ENCODE data around the gene PBXIP1.
"Not testable (repeated sequence)": the region's sequence is repeated elsewhere in the genome, so short reads cannot be mapped to it uniquely, and the experiment has no call there.

The PBXIP1 gene

DNA sequence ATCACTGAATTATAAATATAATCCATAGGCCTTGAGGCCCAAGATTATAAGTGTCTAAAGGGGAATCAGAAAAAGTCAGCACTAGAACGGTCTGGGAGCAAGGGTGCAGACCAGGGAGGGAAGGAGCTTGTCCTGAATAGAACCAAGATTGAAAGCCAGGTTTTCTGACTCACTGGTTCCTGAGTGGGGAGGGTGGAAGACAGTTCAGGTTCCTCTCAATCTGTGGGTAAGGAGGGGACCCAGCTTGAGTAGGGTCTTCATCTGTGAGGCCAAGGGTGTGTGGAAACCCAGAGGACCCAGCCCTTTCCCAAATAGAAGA is 38.3 kb upstream of the PBXIP1 start:
- DNase-seq (ENCODE audit: low read depth), result no peak

DNA sequence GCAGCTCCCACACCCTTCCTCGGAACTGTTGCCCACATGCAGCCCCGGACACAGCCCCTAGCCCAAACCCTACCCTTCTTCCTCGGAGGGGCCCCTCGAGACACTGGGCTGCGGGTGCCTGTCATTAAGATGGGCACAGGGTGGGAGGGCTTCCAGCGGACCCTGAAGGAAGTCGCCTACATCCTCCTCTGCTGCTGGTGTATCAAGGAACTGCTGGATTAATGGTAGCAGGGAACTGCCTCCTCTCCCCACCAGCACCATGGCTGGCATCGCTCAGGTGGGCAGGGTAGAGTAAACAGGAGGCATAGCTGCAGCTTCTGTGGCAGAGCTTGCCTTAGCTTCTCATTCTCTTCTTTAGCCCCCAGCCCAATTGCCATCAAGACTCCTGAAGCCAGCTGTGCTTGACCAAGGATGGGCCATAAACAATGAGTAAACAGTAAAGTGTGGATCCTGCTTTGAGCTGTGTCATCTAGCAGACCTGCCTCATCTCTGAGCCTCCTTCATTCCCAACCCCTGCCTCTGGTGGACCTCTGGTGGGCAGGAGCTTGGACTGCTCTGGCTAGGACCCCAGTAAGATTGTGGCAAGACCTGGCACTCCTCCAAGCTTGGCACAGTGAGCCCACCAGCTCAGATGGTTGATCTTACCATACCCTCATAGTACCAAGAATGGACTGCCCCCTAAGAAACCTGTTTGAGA is 37.8 kb upstream of the PBXIP1 start, which contains the start of gene LENEP:
TSS of gene LENEP (plus strand) at position 15 of the 697 bp plus-strand sequence. CDS start at position 37, 22 bp downstream.
- DNase-seq (ENCODE audit: low read depth), result no peak

DNA sequence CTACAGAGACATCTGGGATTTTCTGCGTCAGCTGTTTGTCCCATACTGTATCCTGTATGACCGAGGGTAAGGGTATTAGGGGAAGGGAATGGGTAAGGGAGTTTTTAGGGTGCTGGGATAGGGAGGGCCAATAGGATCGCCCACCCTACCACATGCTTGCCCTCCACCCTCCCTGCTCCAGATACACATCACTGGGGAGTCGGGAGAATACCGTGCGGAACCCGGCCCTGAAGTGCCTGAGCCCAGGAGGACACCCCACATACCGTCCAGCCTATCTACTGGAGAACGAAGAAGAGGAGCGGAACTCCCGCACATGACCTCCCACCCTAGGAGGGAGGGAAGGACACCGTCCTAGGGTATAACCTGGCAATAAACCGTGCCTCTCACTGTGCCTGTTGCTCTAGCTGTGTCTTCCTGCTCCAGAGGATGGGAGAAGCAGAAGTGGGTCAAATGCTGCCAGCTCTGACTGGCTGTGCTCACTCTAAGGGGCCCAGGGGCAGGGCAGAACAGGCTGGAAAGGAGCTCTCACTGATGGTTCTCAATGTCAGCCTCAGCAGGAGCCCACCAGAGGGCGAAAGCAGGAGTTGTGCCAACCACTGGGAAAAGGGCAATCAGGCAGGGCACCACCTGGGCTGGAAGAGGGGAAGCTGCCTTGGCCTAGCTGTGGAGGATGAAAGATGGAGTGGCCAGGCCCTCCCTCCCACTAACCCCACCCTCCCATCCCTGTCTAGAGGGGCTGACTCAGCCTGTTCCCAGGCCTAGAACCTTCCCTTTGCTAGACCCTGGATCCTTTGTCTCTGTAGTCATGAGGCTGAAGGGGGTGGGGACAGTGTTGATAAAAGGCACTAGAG is 37.0 kb upstream of the PBXIP1 start:
- no peak for DNase-seq (ENCODE audit: low read depth)

DNA sequence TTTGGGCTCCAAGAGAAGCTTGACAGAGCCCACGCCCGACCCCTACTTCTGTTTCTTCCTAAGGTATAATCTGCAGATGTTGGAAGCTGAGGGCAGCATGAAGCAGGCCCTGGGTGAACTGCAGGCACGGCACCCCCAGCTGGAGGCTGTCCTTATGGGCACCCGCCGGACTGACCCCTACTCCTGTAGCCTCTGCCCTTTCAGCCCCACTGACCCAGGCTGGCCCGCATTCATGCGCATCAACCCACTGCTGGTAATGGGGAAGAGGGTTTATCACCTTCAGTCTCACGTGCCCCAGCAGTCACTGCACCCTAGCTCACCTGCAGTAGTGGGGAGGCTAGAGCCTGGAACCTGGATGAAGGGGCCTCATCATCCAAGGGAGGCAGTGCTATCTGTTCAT is 34.4 kb upstream of the PBXIP1 start:
- DNase-seq (ENCODE audit: low read depth), result no peak

DNA sequence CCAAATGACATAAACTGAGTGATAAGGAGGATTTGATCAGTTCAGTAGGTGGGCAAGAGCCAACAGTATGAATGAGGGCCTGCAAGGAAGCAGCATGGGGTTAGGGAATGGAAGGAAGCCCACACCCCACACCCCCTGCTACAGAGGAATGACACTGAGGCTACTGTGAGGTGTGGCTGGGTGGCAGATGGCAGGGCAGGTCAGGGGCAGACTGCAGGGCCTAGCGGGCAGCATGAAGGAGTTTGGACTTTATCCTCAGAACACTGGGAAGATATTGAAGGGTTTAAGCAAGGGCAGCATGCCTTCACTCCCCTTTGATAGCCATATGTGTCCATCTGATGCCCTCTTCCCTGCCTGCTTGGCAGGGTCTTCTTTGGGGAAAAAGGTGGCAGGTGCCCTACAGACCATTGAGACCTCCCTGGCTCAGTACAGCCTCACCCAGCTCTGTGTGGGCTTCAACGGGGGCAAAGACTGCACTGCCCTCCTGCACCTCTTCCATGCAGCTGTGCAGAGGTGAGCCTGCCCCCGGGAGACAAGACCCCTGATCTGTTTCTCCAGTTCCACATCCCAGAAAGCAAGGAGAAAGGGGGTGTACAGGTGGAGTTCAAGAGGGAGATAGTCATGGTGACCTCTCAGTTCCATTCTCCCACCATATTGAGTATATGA is 33.4 kb upstream of the PBXIP1 start:
- DNase-seq (ENCODE audit: low read depth), result no peak

DNA sequence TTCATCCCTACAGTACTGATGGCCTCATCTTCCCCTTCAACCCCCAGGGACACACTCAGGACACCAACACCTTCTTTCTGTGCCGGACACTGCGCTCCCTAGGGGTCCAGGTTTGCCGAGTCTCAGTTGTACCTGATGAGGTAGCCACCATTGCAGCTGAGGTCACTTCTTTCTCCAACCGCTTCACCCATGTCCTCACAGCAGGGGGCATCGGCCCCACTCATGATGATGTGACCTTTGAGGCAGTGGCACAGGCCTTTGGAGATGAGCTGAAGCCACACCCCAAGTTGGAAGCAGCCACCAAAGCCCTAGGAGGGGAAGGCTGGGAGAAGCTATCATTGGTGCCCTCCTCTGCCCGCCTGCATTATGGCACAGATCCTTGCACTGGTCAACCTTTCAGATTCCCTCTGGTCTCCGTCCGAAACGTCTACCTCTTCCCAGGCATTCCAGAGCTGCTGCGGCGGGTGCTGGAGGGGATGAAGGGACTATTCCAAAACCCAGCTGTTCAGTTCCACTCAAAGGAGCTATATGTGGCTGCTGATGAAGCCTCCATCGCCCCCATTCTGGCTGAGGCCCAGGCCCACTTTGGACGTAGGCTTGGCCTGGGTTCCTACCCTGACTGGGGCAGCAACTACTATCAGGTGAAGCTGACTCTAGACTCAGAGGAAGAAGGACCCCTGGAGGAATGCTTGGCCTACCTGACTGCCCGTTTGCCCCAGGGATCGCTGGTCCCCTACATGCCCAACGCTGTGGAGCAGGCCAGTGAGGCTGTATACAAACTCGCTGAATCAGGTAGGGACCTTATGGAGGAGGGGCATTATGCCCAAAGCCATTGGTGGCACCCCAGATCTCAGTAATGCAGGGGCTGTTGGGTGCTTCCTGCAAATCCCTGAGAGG is 32.4 kb upstream of the PBXIP1 start:
- no peak for DNase-seq (ENCODE audit: low read depth)

DNA sequence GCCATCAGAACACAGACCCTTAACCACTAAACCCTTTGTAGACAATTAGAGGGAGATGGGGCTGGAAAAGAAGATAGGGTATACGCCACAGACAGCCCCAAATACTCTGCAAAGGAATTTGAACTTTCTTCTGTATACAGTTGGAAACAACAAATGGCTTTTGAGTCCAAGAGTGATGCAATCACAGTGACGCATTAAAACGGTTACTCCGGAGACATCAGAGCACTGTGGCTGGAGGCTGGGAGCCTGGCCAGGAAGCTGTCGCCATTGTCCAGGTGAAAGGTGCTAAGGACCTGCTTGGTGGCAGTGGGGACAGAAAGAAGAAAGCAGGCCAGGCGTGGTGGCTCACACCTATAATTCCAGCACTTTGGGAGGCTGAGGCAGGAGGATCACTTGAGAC is 31.4 kb upstream of the PBXIP1 start:
- DNase-seq (ENCODE audit: low read depth), result no peak

DNA sequence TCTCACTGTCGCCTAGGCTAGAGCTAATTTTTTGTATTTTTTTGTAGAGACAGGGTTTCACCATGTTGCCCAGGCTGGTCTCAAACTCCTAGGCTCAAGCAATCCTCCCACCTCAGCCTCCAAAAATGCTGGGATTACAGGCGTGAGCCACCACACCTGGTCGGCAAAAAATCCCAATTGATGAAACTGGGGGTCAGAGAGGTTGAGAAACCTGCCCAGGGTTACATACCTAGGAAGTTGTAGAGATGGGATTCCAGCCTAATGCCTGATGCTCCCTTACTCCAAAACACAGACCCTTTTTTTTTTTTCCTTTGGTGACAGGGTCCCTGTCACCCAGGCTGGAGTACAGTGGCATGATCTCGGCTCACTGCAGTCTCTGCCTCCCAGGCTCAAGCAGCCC is 30.8 kb upstream of the PBXIP1 start:
- DNase-seq (ENCODE audit: low read depth), result not testable (repeated sequence)

DNA sequence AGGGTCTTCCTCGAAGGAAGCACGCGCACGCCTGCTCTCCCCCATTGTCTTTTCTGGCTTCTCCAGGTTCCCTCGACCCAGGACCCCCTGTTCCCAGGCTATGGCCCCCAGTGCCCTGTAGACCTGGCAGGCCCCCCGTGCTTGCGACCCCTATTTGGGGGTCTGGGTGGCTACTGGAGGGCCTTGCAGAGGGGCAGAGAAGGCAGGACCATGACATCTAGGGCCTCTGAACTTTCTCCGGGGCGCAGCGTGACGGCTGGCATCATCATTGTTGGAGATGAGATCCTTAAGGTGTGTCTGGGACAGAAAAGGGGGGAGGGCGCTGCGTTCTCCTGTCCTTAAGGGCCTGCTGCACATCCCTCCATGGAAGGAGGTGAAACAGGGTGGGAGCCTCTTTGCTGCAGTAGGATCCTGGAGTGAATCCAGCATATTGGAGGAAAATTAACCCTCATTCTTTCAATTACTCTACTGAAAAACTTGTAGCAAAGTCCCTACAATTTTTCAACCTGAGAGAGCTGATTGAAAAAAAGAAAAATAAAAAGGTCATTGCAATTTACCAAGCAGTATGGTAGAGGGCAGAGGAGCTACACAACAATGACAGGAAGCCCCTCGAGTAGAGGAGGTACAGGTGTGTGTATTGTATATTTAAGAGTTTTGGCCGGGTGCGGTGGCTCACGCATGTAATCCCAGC is 28.0 kb upstream of the PBXIP1 start:
- DNase-seq (ENCODE audit: low read depth), result no peak

DNA sequence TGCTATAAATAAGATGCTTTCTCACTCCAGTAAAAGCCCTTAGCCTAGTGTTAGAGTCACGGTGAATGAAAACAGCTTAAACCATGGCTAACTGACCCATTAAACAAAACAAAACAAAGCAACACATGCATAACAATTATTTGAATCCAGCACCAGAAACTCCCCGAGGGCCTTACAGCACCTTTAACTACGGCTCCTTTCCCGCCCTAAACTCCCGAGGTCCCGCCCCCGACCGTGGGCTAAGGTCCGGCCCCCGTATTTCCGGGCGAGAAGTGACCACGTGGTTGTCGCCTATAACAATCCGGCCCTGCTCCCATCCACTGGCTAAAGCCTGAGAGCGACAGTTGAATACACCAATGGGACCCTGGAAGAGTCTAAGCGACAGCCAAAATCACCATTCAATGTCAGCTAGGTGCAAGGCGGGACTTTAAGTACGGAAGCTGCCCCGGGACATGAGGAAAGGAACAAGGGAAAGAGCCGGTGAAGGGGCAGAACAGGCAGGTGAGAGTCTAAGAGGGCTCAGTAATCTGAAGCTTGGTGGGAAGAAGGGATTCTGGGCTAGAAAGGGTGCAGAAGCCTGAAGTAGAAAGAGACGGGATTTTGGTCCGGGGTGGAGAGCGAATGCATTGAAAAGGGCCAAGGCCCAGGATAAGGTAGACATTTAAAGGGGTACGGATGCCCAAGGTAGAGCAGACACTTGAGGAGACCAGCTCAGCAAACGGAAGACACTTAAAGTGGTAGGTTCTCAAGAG is 27.2 kb upstream of the PBXIP1 start, which contains the start of gene FLAD1:
TSS of gene FLAD1 (plus strand) at position 448 of the 752 bp plus-strand sequence. CDS start 351 bp downstream, outside the sequence.
- DNase-seq (ENCODE audit: low read depth), result peak; percentile 100

DNA sequence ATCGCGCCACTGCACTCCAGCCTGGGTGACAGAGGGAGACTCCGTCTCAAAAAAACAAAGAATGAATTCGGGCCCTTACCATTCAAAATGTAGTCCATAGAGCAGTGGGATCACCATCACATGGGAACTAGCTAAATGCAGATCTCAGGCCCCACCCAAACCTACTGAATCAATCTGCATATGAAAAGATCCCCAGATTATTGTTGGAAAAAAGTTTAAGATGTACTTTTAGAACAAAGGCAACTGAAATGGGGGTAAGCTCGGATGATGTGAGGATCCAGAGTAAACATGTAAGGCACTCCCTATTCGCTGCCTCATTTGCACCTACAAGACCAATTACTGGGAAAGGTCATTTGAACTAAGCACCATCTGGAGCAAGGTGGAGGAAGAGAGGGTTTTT is 26.4 kb upstream of the PBXIP1 start:
- DNase-seq (ENCODE audit: low read depth), result no peak

DNA sequence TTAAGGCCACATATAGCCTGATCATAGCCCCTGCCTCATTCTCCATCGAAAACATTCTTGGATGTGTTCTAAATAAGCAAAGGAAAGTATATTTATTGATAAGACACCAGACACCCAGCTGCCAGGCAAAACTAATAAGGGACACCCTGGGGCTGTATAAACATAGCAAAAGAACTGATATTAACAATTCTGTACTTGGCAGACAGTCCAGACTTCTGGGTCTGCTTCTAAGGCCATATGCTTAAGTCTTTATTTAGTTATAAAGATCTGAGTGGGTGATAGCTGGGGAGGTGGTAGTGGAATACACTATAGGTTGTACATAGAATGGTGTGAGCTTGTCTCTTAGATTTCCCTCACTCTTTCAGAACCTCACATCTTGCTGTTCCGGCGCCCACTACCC is 22.5 kb upstream of the PBXIP1 start:
- no peak for DNase-seq (ENCODE audit: low read depth)

DNA sequence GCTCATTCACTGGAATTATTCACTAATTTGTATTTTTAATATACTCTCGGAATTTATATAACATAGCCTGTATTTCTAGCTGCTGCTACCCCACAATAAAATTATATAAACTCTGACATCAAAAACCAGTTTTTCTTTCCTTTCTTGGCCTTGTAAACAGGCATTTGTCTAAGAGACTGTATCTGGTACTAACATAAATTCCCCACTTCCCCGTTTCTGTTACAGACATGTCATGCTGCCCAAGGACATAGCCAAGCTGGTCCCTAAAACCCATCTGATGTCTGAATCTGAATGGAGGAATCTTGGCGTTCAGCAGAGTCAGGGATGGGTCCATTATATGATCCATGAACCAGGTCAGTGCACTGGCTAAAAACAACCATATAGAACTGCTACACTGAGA is 21.9 kb upstream of the PBXIP1 start:
- not testable (repeated sequence) for DNase-seq (ENCODE audit: low read depth)

DNA sequence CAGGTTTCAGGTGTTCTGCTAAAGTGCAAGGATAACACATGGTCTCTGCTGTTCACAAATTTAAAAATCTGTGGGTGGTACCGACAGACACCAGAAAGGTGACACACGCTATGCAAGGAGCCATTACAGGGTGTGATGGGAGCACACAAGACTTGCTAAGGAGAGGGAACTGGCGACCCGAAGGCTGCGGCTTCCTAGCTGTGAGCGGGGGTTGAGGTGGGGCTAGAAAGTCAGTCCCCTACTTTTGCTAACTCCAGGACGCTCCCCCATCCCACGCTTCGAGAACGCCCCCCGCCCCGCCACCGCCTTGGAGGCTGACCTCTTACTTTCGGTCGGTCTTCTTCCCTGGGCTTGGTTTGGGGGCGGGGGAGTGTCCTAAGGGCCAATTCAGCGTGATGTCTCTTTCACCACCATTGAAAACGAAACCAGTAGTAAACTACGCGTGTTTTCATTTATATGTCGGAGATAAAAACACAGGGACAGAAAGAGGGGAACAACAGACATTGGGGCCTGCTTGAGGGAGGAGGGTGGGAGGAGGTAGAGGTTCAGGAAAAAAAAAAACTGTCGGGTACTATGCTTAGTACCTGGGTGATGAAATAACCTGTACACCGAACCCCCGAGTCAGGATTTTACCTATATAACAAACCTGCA is 19.6 kb upstream of the PBXIP1 start:
- peak; percentile 34 for DNase-seq (ENCODE audit: low read depth)

DNA sequence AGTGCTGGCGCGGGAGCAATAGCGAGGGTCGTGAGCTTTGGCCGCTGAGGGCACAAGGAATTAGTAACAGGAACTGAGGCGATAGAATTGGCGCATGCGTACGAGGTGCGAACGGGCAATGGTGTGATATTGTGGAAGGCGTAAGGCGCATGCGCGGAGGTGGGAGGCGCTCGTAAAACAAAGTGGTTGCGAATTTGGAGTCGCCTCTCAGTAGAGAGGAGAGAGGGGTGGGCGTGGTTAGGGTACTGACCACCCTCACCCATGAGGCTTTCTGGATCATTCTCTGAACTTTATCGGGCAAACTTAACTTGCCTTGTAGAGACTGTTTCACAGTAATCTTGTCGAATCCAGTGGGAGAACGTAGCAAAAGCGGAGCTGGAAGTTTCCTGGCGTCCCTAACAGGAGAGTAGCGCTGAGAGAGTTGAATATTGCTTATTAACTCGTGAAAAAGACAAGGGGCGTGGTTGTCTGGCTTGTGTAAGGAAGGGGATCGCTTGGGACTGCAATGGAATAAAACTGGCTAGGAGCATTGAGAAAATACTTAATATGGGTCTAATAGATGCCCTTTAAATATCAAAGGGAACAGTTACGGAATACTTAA is 19.0 kb upstream of the PBXIP1 start:
- peak; percentile 90 for DNase-seq (ENCODE audit: low read depth)

DNA sequence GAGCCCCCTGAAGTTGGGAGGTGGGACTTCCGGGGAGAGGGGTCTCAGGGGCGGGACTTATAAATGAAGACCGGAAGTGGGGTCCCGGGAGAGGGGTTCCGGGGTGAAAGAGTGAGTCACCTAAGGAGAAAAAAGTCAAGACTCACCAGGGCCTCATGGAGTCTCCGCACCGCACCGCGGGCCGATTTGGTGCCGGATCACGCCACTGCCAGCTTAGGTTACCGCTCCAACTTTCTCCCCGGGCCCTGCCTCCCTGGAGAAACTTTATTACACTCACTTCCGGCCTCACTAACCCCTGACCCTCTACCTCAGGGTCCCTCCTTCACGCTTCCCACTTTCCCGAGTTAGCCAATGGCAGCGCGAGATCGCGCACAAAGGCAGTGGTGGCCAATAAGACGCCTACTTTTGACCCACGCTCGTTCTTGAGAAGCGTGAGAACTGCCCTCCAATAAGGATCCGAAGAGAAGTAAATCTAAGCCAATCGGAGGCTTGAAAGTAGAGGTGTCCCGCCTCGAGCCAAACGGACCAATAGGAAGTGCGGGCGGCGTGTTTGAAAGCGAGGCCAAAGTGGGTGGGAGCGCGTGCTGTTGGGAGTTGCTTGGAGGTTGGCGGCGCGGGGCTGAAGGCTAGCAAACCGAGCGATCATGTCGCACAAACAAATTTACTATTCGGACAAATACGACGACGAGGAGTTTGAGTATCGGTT is 18.4 kb upstream of the PBXIP1 start, which contains the start of gene CKS1B:
TSS of gene CKS1B (plus strand) at position 580 of the 706 bp plus-strand sequence. CDS start at position 645, 65 bp downstream.
- peak; percentile 100 for DNase-seq (ENCODE audit: low read depth)

DNA sequence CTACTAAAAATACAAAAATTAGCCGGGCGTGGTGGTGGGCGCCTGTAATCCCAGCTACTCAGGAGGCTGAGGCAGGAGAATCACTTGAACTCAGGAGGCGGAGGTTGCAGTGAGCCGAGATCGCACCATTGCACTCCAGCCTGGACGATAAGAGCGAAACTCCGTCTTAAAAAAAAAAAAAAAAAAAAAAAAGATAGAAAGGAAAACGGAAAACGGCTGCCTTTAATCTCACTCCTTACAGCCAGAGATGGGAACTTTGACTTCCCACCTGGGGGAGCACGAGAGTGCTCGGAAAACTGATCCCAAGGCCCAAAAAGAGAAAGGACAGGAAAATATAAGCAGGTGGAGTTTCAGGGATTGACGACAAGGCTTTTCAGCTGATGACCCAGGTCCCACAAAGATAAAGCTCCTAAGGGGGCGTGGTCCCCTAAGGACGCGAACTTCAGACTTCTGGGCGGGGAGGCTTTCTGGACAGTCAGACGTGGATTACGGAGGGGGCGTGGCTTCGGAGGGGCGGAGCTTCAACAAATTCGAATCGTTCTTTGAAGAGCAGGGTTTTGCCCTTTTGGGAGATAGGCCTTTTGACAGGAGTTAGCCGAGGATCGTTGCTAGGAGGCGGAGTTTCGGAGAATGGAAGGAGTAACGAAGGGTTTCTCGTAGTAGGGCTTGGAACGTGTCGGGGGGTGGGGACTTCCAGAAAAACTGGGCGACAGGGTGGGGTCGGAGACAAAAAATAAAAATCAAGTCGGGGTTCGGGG is 17.6 kb upstream of the PBXIP1 start:
- DNase-seq (ENCODE audit: low read depth), result peak; percentile 96

Measured in GM04504 (cell line).